Ureter (tissue), 1 donor: ENCODE results near the gene KPNA1. TPM values are rescaled to one million over a fixed set of nuclear protein-coding genes. Genes with fewer than 3 reads are reported as not detected.

ENCODE experiments used
- DNase-seq: peaks from one replicate; pipeline ENCODE4 v3.0.0-alpha.2; 2020; ENCODE audit warnings: low spot score
- total RNA-seq: library from RNA; stranded (reverse); gene quantifications from one replicate; pipeline ENCODE4 v1.2.4, GENCODE V29; 2023
- donor health status: DM: yes; HTN: yes; CAD: no.

KPNA1 gene
- total RNA-seq, 1 donor from 2014 or later: 75.7 TPM

GRCh38 chr3:122383771-122384697, 130.7 kb downstream of the KPNA1 start, which contains the start of gene FAM162A:
Gene FAM162A, plus strand, starts transcription at chr3:122384182. Its CDS starts 84 bp downstream, at chr3:122384266.
- DNase-seq: peak; percentile 94

- DNase-seq: peak; percentile 89
Measured at GRCh38 chr3:122382888-122383666, 131.7 kb downstream of the KPNA1 start, which contains the start of gene MIX23. Gene MIX23, minus strand, starts transcription at chr3:122383231. Its CDS starts 7 bp downstream, at chr3:122383224.

- no peak for DNase-seq
Measured at GRCh38 chr3:122377975-122378374, 136.8 kb downstream of the KPNA1 start.

DNA sequence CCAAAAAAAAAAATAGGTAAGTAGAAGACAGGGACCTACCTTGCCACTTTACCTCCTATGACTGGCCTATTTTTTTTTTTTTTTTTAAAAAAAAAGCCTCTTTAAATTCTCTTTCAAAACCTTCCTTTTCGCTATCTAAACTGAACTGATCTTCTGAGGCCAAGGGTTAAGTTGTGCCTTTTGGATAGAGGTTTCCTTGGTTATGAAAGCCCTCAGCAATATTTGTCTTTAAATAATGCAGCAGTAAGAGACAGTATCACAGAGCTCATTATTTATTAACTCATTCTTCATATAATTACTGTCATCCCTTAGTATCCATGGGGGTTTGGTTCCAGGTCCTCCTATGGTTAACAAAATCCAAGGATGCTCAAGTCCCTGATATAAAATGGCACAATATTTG, 140.7 kb downstream of the KPNA1 start:
- DNase-seq: no peak

Other genes with a start within 250 kb of the KPNA1 start
- 62.3 TPM for gene CSTA, start 189.7 kb downstream of the KPNA1 start, total RNA-seq
- gene MIX23, start 131.7 kb downstream of the KPNA1 start, total RNA-seq: 54.4 TPM
- gene FAM162A, start 130.8 kb downstream of the KPNA1 start, total RNA-seq: 65.5 TPM
- 7.2 TPM for gene WDR5B, start 98.9 kb downstream of the KPNA1 start, total RNA-seq
- gene PARP9, start 49.4 kb upstream of the KPNA1 start, total RNA-seq: 33.9 TPM
- 42.1 TPM for gene DTX3L, start 49.4 kb upstream of the KPNA1 start, total RNA-seq
- gene PARP15, start 62.7 kb upstream of the KPNA1 start, total RNA-seq: 3.9 TPM
- gene PARP14, start 165.9 kb upstream of the KPNA1 start, total RNA-seq: 51.3 TPM